Peyer's patch (tissue), 4 donors: ENCODE results near the gene CHST5. TPM values are rescaled to one million over a fixed set of nuclear protein-coding genes. Genes with fewer than 3 reads are reported as not detected.

ENCODE experiments used
- DNase-seq, 3 donors: peaks; one replicate each; pipeline ENCODE4 v3.0.0-alpha.2; 2017 to 2019
- H3K27ac ChIP-seq, 4 donors: fragments of 200-600 bp; sonication (generic); one replicate each; pipeline ENCODE4 v1.5.1; 2016 to 2019
- H3K27me3 ChIP-seq, 2 donors: fragments of 200-600 bp; sonication (generic); one replicate each; pipeline ENCODE4 v1.5.1; 2019
- H3K36me3 ChIP-seq, 3 donors: fragments of 200-600 bp; sonication (generic); one replicate each; pipeline ENCODE4 v1.5.1; 2016 to 2019
- H3K4me1 ChIP-seq, 4 donors: fragments of 200-600 bp; sonication (generic); one replicate each; pipeline ENCODE4 v1.5.1; 2016 to 2019
- H3K4me3 ChIP-seq, 4 donors: fragments of 200-600 bp; sonication (generic); 1 replicate in 3 of 4; 2 replicates in 1 of 4; pipeline ENCODE4 v1.5.1; 2016 to 2019; ENCODE audit warnings: mild to moderate bottlenecking in 1 of 4
- H3K9me3 ChIP-seq, 4 donors: fragments of 200-600 bp; sonication (generic); one replicate each; pipeline ENCODE4 v1.5.1; 2016 to 2019; ENCODE audit warnings: mild to moderate bottlenecking in 1 of 4
- POLR2A ChIP-seq, 2 donors: fragments of 450-650 bp; IDR thresholded peaks; one replicate each; pipeline ENCODE4 v1.5.1; 2017; ENCODE audit warnings: antibody characterized with exemption in 2 of 2, mild to moderate bottlenecking in 2 of 2, moderate library complexity in 2 of 2
- total RNA-seq, 4 donors: library from RNA; depleted of rRNA; stranded (reverse); fragments of >200 nt; gene quantifications; one replicate each; pipeline ENCODE4 v1.1.0, GENCODE V29; 2016
- TF ChIP-seq, protein P1 (sequence below), 6 experiments: fragments of 450-650 bp in 4 of 6; fragments of 200-600 bp in 2 of 6; sonication (generic) in 1 of 6; IDR thresholded peaks; one replicate each; pipeline ENCODE4 v1.5.1; 2017 to 2019; ENCODE audit warnings: antibody characterized with exemption in 6 of 6, mild to moderate bottlenecking in 3 of 6, moderate library complexity in 1 of 6

The CHST5 gene
- total RNA-seq, 4 donors from 2014 or later = 5.8 to 160 (median 75.8) TPM

DNA sequence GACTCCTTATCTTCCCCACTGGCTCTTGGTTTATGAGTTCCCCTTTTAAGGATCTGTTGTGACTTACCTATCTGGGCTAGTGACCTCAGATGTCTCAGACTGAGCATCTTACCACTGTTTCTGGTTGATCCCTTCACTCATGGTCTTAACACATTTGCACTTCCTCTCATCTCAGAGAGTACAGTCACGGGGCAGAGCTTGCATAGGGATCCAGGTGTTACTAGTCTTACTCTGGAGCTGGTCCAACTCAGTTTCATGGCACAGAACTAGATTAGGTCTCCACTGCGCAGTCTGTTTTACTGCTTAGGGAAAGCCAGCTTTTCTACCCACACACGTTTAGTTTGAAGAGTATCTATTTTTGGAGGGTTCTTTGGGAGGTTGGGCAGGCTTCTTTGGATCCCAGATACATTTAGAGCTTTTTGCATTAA, 40.5 kb upstream of the CHST5 start:
- Histone ChIP-seq H3K36me3 (peaks cover 0 to 87% (median 0%) of the 10 kb centered on the region in 3 donors), H3K27me3 (no peaks in the 10 kb centered on the region), H3K4me1 (peaks cover 0 to 9% (median 0%) of the 10 kb centered on the region in 4 donors), H3K9me3 (no peaks in the 10 kb centered on the region), H3K4me3 (no peak overlapping the region), H3K27ac (no peak overlapping the region)
- TF ChIP-seq POLR2A (IDR thresholded peaks at IDR 0.05) = no peak
- TF ChIP-seq, protein P1, sequence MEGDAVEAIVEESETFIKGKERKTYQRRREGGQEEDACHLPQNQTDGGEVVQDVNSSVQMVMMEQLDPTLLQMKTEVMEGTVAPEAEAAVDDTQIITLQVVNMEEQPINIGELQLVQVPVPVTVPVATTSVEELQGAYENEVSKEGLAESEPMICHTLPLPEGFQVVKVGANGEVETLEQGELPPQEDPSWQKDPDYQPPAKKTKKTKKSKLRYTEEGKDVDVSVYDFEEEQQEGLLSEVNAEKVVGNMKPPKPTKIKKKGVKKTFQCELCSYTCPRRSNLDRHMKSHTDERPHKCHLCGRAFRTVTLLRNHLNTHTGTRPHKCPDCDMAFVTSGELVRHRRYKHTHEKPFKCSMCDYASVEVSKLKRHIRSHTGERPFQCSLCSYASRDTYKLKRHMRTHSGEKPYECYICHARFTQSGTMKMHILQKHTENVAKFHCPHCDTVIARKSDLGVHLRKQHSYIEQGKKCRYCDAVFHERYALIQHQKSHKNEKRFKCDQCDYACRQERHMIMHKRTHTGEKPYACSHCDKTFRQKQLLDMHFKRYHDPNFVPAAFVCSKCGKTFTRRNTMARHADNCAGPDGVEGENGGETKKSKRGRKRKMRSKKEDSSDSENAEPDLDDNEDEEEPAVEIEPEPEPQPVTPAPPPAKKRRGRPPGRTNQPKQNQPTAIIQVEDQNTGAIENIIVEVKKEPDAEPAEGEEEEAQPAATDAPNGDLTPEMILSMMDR (IDR thresholded peaks at IDR 0.05) = no peak
- DNase-seq = no peak

DNA sequence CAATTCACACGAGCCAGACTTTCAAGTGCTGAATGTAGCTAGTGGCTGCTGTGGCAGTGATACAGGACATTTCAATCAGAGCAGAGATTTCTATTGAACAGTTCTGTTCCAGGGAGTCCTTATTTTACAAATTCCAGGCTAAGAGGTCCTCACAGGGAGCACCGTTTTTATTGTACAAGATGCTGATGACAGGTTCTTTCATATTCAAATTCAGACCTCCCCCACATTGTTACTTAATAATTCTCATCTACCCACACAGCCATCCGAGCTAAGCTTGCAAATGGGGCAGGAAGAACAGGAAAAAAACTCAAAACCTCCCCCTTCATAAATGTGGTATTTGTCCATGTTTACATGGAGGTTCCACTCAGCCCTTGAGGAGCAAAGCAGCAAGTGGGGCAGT, 40.0 kb upstream of the CHST5 start:
- peaks cover 0 to 92% (median 0%) of the 10 kb centered on the region in 3 donors for H3K36me3 ChIP-seq

DNA sequence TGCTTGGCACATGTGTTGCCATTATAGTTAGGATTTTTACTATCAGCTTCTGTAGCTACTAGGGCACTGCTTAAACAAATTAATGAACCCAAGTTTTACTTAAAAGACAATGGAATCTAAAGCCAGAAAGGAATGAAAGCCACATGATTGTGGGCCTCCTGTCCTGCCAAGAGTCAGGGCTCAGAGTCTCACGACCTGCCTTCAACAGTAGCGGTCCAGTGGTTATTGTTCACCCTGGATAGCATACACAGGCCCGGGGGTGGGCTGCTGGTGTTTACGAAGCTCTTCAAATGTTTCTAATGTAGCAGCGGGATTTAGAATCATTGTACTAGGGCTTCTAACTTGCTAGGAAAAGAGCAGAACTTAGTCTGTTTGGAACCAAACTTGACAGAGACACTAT, 38.0 kb upstream of the CHST5 start:
- Histone ChIP-seq H3K36me3 (peaks cover 0 to 100% (median 0%) of the 10 kb centered on the region in 3 donors), H3K9me3 (no peaks in the 10 kb centered on the region), H3K27ac (no peak overlapping the region), H3K27me3 (no peaks in the 10 kb centered on the region), H3K4me3 (no peak overlapping the region), H3K4me1 (peaks cover 0 to 23% (median 0%) of the 10 kb centered on the region in 4 donors)
- TF ChIP-seq, protein P1 (IDR thresholded peaks at IDR 0.05) = no peak
- TF ChIP-seq POLR2A (IDR thresholded peaks at IDR 0.05) = no peak
- DNase-seq = no peak

More for the DNA sequence above, 40.0 kb upstream of the CHST5 start:
- DNase-seq = no peak
- Histone ChIP-seq H3K4me1 (peaks cover 0 to 9% (median 0%) of the 10 kb centered on the region in 4 donors), H3K9me3 (no peaks in the 10 kb centered on the region), H3K27me3 (no peaks in the 10 kb centered on the region), H3K4me3 (no peak overlapping the region), H3K27ac (no peak overlapping the region)
- TF ChIP-seq, protein P1 (IDR thresholded peaks at IDR 0.05) = no peak
- no peak for TF ChIP-seq POLR2A (IDR thresholded peaks at IDR 0.05)

DNA sequence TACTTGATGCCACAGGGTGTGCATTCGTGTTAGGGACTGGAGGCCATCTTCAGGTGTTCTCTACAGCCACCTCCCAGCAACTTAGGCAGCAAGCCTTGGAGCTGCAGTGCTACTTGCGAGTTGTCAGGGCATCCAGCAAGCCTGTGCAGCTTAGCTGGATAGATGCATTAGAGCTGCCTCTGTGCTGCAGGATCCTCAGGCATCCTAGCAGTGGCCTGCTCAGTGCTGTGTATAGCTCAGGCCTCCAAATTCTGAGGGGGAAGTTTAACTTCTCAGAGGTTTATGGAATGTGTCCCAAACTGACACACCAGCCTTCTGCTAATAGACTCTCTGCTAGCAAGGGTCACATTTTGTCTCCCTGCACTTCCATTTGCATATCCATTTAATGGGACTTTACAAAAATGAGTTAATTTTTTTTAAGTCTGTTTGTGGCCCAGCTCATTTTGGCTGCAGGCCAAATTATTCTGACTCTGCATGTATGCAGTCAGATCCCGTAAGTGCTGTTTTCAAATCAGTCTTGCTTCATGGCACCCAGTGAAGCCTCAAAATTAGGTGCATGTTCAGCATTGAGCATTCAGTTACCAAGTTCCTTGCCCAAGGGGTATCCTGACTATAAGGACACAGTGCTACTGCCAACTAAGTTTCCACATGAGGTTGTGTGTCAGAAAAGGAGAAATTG, 37.1 kb upstream of the CHST5 start:
- Histone ChIP-seq H3K9me3 (no peaks in the 10 kb centered on the region), H3K4me1 (peaks cover 0 to 32% (median 0%) of the 10 kb centered on the region in 4 donors), H3K36me3 (peaks cover 0 to 100% (median 0%) of the 10 kb centered on the region in 3 donors), H3K27ac (no peak overlapping the region), H3K27me3 (no peaks in the 10 kb centered on the region), H3K4me3 (no peak overlapping the region)
- no peak for TF ChIP-seq POLR2A (IDR thresholded peaks at IDR 0.05)
- TF ChIP-seq, protein P1 (IDR thresholded peaks at IDR 0.05) = no peak
- no peak for DNase-seq

DNA sequence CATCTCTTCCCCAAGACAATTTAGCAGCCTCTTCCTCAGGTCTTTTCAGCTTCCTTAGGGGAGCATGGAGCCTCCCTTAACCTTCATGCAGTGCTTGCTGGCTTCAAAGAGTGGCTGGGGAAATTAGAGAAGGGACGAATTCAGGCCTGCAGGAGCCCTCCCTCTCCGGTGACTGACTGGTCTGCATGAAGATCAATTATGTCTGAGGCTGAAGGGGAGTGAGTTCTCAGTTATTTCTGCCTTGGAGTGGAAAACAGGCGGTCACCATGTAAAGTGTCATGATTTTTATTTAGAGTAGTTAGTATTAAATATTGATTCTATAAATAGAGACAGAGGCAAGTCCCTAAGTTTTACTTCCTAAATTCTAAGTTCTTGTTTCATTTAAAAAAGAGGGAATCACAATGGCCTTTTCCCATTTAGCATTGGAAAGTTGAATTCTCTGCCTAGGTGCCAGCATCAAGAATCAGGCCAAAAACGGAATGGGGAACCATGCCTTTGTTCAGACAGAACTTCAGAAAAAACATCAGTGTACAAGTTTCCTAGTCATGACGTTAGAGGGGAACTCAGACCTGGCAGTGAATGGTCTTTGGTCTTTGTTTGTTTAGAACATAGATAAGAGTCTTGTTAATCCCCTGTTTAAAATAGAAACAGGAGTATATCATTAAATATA, 34.6 kb upstream of the CHST5 start:
- H3K36me3 ChIP-seq = peaks cover 0 to 79% (median 0%) of the 10 kb centered on the region in 3 donors
- no peaks in the 10 kb centered on the region for H3K27me3 ChIP-seq
- no peak for DNase-seq
- TF ChIP-seq POLR2A (IDR thresholded peaks at IDR 0.05) = no peak
- TF ChIP-seq, protein P1 (IDR thresholded peaks at IDR 0.05) = no peak
- no peaks in the 10 kb centered on the region for H3K9me3 ChIP-seq
- peak overlapping the region in 1 of 4 donors; percentile 7 for H3K27ac ChIP-seq
- H3K4me1 ChIP-seq = peaks cover 0 to 44% (median 7%) of the 10 kb centered on the region in 4 donors
- no peak overlapping the region for H3K4me3 ChIP-seq
